GM12891 (cell line): ENCODE data around the gene APAF1.

Experiments used
- PAX5 ChIP-seq: IDR thresholded peaks from 2 replicates; pipeline ENCODE4 v1.6.1; 2011; ENCODE audit warnings: low read length, moderate library complexity, mild to moderate bottlenecking; ENCODE audit not compliant: insufficient read depth, severe bottlenecking
- POLR2A ChIP-seq: IDR thresholded peaks from 2 replicates; pipeline ENCODE4 v1.6.1; 2011; ENCODE audit warnings: low read depth, low read length, control low read depth
- POLR2AphosphoS5 ChIP-seq: IDR thresholded peaks from 2 replicates; pipeline ENCODE4 v1.6.1; 2011; ENCODE audit warnings: low read depth, low read length, control low read depth
- POU2F2 ChIP-seq: IDR thresholded peaks from 2 replicates; pipeline ENCODE4 v1.6.1; 2011; ENCODE audit warnings: low read depth, mild to moderate bottlenecking, control low read depth, low read length, moderate library complexity
- TAF1 ChIP-seq: IDR thresholded peaks from 2 replicates; pipeline ENCODE4 v1.6.1; 2011; ENCODE audit warnings: low read depth, low read length, control low read depth

DNA sequence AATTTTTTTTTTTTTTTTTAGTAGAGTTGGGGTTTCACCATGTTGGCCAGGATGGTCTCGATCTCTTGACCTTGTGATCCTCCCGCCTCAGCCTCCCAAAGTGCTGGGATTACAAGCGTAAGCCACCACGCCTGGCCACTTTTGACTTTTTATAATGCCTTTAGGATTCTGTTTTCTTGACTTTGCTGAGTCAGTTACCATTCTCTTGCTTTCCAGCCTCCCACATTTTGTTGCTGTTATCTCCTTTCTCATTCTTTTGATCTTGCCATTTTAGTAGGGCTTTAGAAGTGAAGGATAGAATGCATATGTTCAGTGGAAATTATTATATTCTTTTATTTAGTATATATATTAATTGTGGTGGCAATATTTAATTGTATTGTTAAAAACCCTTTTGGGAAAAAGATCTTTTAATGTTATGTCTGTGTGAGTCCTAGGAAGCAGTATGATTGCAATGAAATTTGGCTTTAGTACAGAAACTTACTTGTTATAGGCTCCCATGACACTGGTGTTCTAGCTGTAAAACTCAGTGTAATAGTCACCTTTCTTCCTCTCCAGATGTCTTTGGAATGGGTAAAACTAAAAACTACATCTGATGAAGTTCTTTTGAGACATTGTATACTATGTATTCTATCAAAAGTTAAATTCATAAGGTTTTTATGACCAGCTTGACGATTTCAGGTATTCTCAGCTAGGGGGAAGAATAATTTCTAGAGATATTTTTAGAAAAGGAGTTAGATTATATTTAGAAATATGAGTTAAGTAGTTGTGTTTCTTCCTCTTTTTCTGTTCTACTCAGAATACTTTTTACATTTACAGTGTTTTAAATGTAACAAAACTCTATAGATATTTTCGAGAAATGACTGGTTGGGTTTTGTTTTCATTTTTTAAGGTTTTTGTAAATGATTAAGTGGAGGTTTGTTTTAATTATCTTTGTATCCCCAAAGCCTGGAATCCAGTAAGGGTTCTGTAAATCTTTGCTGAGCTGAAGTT is 74.7 kb downstream of the APAF1 start:
- TF ChIP-seq POLR2AphosphoS5 (no peak), POLR2A (no peak), TAF1 (no peak), POU2F2 (no peak), PAX5 (no peak)
